Measurements from ENCODE around the gene KCNE5. TPM values are rescaled to one million over a fixed set of nuclear protein-coding genes. Genes with fewer than 3 reads are reported as not detected.
"Not testable (repeated sequence)": the region's sequence is repeated elsewhere in the genome, so short reads cannot be mapped to it uniquely, and the experiment has no call there.

KCNE5 gene
- 0.29 and 0.36 TPM in 2 replicates for total RNA-seq

- H3K4me1 ChIP-seq (ENCODE audit: insufficient read depth, low read length): no peaks in the 10 kb centered on the region
- H3K27me3 ChIP-seq (ENCODE audit: insufficient read depth, low read length): peaks cover 6% of the 10 kb centered on the region
- no peaks in the 10 kb centered on the region for H3K36me3 ChIP-seq (ENCODE audit: insufficient read depth, low read length)
- DNase-seq (ENCODE audit: insufficient read length, low spot score, missing footprints): no peak
- H4K20me1 ChIP-seq (ENCODE audit: insufficient read depth, low read length): peaks cover 3% of the 10 kb centered on the region
- H3K9me3 ChIP-seq (ENCODE audit: low read depth, low read length): no peaks in the 10 kb centered on the region
- no peak within 1 kb of the TSS for H2AFZ ChIP-seq (ENCODE audit: low read length)
- TF ChIP-seq, protein P1, sequence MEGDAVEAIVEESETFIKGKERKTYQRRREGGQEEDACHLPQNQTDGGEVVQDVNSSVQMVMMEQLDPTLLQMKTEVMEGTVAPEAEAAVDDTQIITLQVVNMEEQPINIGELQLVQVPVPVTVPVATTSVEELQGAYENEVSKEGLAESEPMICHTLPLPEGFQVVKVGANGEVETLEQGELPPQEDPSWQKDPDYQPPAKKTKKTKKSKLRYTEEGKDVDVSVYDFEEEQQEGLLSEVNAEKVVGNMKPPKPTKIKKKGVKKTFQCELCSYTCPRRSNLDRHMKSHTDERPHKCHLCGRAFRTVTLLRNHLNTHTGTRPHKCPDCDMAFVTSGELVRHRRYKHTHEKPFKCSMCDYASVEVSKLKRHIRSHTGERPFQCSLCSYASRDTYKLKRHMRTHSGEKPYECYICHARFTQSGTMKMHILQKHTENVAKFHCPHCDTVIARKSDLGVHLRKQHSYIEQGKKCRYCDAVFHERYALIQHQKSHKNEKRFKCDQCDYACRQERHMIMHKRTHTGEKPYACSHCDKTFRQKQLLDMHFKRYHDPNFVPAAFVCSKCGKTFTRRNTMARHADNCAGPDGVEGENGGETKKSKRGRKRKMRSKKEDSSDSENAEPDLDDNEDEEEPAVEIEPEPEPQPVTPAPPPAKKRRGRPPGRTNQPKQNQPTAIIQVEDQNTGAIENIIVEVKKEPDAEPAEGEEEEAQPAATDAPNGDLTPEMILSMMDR (IDR thresholded peaks at IDR 0.05; ENCODE audit: extremely low read depth, low read depth, low read length): no peak
- no peak within 1 kb of the TSS for H3K27ac ChIP-seq (ENCODE audit: low read depth, low read length)
- no peak within 1 kb of the TSS for H3K4me2 ChIP-seq (ENCODE audit: insufficient read depth, low read length)
- no peaks in the 10 kb centered on the region for H3K79me2 ChIP-seq (ENCODE audit: insufficient read depth, low read length)
- no peak within 1 kb of the TSS for H3K4me3 ChIP-seq (ENCODE audit: insufficient read depth, low read length)
Observed at GRCh38 chrX:109624641-109625616, at the start of gene KCNE5. KCNE5 (minus strand) TSS chrX:109625172; CDS start chrX:109625020, 152 bp downstream.

- Histone ChIP-seq H3K4me2 (ENCODE audit: insufficient read depth, low read length) (no peak overlapping the region), H3K36me3 (ENCODE audit: insufficient read depth, low read length) (peaks cover 31% of the 10 kb centered on the region), H3K27me3 (ENCODE audit: insufficient read depth, low read length) (peaks cover 6% of the 10 kb centered on the region), H3K4me1 (ENCODE audit: insufficient read depth, low read length) (no peaks in the 10 kb centered on the region), H2AFZ (ENCODE audit: low read length) (no peak overlapping the region), H3K79me2 (ENCODE audit: insufficient read depth, low read length) (peaks cover 2% of the 10 kb centered on the region), H3K9me3 (ENCODE audit: low read depth, low read length) (no peaks in the 10 kb centered on the region), H4K20me1 (ENCODE audit: insufficient read depth, low read length) (no peaks in the 10 kb centered on the region), H3K27ac (ENCODE audit: low read depth, low read length) (no peak overlapping the region), H3K4me3 (ENCODE audit: insufficient read depth, low read length) (no peak overlapping the region)
- DNase-seq (ENCODE audit: insufficient read length, low spot score, missing footprints): no peak
- TF ChIP-seq, protein P1 (IDR thresholded peaks at IDR 0.05; ENCODE audit: extremely low read depth, low read depth, low read length): no peak
Observed at GRCh38 chrX:109672239-109672638, 47.3 kb upstream of the KCNE5 start.

DNA sequence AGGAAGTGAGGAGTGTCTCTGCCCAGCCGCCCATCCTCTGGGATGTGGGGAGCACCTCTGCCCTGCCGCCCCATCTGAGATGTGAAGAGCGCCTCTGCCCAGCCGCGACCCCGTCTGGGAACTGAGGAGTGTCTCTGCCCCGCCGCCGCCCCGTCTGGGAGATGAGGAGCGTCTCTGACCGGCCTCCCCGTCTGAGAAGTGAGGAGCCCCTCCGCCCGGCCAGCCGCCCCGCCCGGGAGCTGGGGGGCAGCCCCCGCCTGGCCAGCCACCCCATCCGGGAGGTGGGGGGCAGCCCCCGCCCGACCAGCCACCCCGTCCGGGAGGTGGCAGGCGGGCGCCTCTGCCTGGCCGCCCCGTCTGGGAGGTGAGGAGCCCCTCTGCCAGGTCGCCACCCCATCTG lies 46.2 kb upstream of the KCNE5 start:
- DNase-seq (ENCODE audit: insufficient read length, low spot score, missing footprints); H4K20me1 ChIP-seq (ENCODE audit: insufficient read depth, low read length); H2AFZ ChIP-seq (ENCODE audit: low read length); H3K4me3 ChIP-seq (ENCODE audit: insufficient read depth, low read length); H3K79me2 ChIP-seq (ENCODE audit: insufficient read depth, low read length); H3K4me2 ChIP-seq (ENCODE audit: insufficient read depth, low read length); H3K27ac ChIP-seq (ENCODE audit: low read depth, low read length); H3K27me3 ChIP-seq (ENCODE audit: insufficient read depth, low read length); H3K9me3 ChIP-seq (ENCODE audit: low read depth, low read length); H3K4me1 ChIP-seq (ENCODE audit: insufficient read depth, low read length): not testable (repeated sequence)
- H3K36me3 ChIP-seq (ENCODE audit: insufficient read depth, low read length): peaks cover 34% of the 10 kb centered on the region

DNA sequence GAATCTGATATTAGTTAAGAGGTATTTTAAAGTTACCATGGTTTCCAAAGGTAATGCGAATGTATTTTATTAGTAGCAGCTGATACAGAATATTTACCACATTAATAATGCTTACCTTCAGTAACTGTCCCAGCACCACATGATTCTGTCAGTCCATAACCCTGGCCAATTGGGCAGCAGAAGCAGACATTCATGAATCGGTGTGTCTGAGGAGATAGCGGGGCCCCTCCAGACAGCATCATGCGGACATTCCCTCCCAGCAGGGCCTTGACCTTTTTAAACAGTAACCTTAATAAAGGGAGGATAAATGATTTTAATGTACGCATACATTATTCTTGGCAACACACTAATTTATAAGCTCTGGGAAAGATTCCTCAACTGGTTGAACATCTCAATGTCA lies 43.0 kb upstream of the KCNE5 start:
- Histone ChIP-seq H3K9me3 (ENCODE audit: low read depth, low read length) (no peaks in the 10 kb centered on the region), H3K4me3 (ENCODE audit: insufficient read depth, low read length) (no peak overlapping the region), H4K20me1 (ENCODE audit: insufficient read depth, low read length) (no peaks in the 10 kb centered on the region), H3K4me1 (ENCODE audit: insufficient read depth, low read length) (no peaks in the 10 kb centered on the region), H3K79me2 (ENCODE audit: insufficient read depth, low read length) (peaks cover 8% of the 10 kb centered on the region), H3K27ac (ENCODE audit: low read depth, low read length) (no peak overlapping the region), H2AFZ (ENCODE audit: low read length) (no peak overlapping the region), H3K27me3 (ENCODE audit: insufficient read depth, low read length) (peaks cover 2% of the 10 kb centered on the region), H3K36me3 (ENCODE audit: insufficient read depth, low read length) (peaks cover 27% of the 10 kb centered on the region), H3K4me2 (ENCODE audit: insufficient read depth, low read length) (no peak overlapping the region)
- TF ChIP-seq, protein P1 (IDR thresholded peaks at IDR 0.05; ENCODE audit: extremely low read depth, low read depth, low read length): no peak
- no peak for DNase-seq (ENCODE audit: insufficient read length, low spot score, missing footprints)

Data from osteoblast (primary cell).